22Rv1 (cell line): ENCODE data around the gene EIF6.

Experiments used
- ZFX ChIP-seq: fragments of 450-650 bp; IDR thresholded peaks from 2 replicates; pipeline ENCODE4 v1.6.1; 2017; ENCODE audit warnings: antibody characterized with exemption, borderline replicate concordance
- TF ChIP-seq, protein P1 (sequence below): fragments of 450-650 bp; IDR thresholded peaks from 2 replicates; pipeline ENCODE4 v1.5.1; 2017; ENCODE audit warnings: mild to moderate bottlenecking

DNA sequence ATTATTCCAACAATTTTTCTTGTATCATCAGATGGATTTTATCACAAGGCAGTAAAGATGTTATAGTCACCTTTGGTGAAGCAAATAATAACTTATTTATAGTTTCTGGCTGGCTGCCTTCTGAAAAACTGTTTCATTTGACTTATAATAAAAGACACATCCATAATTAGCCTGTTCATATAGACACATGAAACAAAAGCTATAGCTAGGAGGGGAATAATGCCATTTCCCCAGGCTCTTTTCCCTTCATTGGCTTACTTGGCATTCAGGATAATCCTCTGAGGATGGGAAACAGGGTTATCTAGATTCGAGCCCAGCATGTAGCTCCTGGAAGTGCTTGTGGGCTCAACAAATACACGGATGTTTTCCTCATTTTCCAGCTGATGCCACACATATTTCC lies 40.6 kb downstream of the EIF6 start:
- TF ChIP-seq, protein P1, sequence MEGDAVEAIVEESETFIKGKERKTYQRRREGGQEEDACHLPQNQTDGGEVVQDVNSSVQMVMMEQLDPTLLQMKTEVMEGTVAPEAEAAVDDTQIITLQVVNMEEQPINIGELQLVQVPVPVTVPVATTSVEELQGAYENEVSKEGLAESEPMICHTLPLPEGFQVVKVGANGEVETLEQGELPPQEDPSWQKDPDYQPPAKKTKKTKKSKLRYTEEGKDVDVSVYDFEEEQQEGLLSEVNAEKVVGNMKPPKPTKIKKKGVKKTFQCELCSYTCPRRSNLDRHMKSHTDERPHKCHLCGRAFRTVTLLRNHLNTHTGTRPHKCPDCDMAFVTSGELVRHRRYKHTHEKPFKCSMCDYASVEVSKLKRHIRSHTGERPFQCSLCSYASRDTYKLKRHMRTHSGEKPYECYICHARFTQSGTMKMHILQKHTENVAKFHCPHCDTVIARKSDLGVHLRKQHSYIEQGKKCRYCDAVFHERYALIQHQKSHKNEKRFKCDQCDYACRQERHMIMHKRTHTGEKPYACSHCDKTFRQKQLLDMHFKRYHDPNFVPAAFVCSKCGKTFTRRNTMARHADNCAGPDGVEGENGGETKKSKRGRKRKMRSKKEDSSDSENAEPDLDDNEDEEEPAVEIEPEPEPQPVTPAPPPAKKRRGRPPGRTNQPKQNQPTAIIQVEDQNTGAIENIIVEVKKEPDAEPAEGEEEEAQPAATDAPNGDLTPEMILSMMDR: no peak
- TF ChIP-seq ZFX: no peak
